Breast epithelium (tissue), 3 donors: ENCODE measurements around the gene SLC25A38.

Source experiments
- POLR2AphosphoS5 ChIP-seq, 3 donors: sonication (generic); formaldehyde crosslinking; IDR thresholded peaks; one replicate each; pipeline ENCODE4 v1.6.1; 2017; ENCODE audit warnings: antibody characterized with exemption in 3 of 3
- TF ChIP-seq, protein P1 (sequence below), 3 donors: fragments of 450-650 bp; IDR thresholded peaks; one replicate each; pipeline ENCODE4 v1.5.1; 2016 to 2017; ENCODE audit warnings: antibody characterized with exemption in 3 of 3, mild to moderate bottlenecking in 3 of 3, moderate library complexity in 3 of 3

DNA sequence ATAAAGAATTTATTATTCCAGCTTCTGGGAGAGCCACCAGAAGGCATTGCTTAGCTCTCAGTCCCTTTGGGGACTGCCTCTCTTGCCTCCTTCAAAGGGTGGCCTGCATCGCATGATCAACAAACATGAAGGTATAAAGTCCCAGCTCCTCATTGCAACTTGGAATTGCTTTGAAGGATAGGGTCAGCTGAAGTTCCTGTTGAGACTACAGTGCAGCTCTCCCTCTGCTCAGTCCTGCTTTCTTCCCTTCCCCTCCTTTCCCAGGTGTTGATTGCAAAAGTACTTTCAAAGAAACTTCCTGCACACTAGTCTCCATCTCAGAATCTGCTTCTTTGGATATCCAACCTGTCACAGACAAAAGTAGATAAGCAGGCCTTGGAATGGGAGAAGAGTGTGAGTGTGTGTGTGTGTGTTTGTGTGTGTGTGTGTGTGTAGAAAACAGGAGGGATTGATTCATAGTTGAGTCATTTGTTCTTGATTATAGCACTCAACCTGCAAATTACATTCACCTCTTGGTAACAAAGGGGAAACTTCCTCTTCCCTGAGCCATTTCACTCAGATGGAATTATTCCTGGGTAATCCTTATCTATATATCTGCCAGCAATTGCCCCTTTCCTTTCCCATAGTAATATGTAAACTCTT is 40.0 kb upstream of the SLC25A38 start:
- TF ChIP-seq, protein P1, sequence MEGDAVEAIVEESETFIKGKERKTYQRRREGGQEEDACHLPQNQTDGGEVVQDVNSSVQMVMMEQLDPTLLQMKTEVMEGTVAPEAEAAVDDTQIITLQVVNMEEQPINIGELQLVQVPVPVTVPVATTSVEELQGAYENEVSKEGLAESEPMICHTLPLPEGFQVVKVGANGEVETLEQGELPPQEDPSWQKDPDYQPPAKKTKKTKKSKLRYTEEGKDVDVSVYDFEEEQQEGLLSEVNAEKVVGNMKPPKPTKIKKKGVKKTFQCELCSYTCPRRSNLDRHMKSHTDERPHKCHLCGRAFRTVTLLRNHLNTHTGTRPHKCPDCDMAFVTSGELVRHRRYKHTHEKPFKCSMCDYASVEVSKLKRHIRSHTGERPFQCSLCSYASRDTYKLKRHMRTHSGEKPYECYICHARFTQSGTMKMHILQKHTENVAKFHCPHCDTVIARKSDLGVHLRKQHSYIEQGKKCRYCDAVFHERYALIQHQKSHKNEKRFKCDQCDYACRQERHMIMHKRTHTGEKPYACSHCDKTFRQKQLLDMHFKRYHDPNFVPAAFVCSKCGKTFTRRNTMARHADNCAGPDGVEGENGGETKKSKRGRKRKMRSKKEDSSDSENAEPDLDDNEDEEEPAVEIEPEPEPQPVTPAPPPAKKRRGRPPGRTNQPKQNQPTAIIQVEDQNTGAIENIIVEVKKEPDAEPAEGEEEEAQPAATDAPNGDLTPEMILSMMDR (IDR thresholded peaks at IDR 0.05): no peak
- TF ChIP-seq POLR2AphosphoS5 (IDR thresholded peaks at IDR 0.05): no peak
